HG03432 (cell line): ENCODE data around the gene CADM1.

ENCODE experiments used
- ATAC-seq: cut with Tn5 transposase; IDR thresholded peaks from one replicate; pipeline ENCODE4 v1.9.1; 2021; ENCODE audit warnings: mild to moderate bottlenecking, moderate library complexity; ENCODE audit not compliant: unreplicated experiment

The CADM1 gene

DNA sequence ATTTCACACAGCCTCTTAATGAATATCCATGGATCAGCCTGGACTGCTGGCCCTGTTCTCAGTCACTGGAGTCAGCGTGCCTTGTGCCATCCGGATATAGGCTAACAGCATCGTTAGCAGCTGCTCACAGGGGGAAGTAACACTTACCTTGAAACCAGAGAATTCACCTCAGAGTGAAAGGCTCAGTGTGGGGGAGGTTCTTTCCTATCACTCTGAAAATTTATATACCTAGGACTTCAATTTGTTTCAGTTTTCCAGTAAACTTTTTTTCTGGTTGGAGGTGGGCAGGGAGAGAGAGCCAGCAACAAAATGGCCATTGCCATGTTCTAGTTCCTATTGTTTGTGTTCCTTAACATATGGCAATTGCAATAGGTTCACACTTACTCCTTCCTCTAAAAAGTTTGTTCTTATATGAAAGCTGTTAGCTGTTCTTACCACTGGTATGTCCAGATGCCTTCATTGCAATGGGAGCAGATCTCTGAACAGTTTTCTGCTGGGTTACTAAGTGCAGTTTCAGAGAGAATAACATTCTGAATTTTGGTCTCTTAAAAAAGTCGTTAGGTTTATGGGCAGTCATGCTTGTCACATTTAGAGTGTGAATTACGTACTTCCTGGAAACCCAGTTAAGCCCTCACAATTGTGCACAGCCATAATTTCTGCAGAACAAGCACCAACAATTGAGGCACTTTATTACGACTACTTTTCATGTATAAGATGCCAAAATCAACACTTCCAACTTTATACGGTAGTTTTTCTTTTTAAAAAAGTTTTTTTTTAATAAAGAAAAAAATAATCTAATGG is 247.6 kb downstream of the CADM1 start:
- ATAC-seq, result peak; percentile 79

DNA sequence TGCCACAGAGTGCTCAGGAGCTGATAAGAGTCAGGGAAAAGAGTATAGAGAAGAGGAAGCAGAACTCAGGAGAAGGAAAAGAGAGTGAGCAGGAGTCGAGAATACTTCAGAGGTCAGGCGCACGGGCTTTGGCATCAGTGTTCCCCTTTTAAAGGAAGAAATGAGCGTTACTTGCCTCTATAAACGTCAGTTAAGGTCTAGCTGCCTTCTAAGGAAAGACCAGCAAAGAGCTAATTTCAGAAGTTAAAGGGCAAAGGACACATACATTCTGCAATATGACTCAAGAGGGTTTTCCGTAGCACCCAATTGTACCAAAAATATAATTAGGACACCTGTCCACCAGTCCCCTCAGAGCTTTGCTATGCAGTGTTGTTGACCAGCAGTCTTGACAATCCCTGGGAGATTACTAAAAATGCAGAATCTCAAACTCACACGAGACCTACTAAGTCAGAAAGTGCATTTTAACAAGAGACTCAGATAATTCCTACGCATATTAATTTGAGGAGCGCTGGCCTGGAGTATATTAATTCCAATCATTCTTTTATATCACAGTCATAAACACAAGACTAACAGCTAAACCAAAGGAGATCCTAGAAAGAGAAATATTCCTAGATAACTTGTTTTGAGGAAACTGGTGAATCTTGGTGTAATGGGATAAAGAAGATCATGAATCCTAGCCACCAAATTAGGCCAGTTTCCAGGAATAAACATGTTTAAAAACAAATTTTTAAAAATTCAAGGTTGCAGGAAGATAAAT is 249.0 kb downstream of the CADM1 start:
- ATAC-seq, result no peak

GRCh38 chr11:115251126-115251525 is 253.1 kb downstream of the CADM1 start:
- no peak for ATAC-seq

DNA sequence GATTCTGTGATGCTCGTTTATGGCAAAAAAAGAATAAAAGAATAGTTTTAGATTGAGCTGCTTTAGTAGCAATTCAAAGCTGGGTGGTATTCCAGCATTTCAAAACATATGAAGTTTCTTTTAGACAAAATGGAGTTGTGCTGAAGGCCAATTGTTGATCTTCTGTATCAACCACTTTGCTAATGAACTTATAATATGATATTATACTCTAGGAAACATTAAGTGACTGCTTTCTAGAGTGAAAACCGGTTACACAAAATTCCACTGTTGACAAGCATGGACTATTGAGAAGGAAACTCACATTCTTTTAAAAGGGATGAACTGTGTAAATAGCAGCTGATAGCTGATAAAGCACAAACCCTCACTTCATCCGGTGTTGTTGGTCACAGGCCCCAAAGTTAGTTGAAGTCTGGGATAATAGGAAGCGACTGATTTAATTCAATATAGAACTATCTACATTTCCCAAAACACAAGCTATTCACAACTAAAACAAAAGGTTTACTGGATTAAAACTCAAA is 255.1 kb downstream of the CADM1 start:
- no peak for ATAC-seq

GRCh38 chr11:115247953-115248352 is 256.3 kb downstream of the CADM1 start:
- no peak for ATAC-seq

GRCh38 chr11:115247361-115247760 is 256.9 kb downstream of the CADM1 start:
- no peak for ATAC-seq

- ATAC-seq, result no peak
Observed at GRCh38 chr11:115244758-115245157, 259.5 kb downstream of the CADM1 start.

DNA sequence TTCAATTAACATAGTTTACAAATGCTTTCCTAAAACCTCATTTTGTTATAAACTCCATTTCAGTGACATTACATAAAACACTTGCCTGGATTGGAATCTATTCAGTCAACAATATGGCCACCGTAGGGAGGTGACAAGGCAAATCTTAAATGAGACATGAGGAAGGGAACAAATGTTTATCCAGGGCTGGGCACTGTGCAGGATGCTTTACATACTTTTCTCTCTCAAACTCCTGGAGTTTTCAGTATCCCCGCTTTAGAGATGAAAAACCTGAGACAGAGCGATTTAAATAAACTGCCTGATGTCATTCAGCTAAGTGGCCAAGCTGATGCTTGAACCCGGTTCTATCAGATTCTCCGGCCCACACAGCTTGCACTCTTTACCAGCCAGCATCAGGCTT is 259.9 kb downstream of the CADM1 start:
- no peak for ATAC-seq

DNA sequence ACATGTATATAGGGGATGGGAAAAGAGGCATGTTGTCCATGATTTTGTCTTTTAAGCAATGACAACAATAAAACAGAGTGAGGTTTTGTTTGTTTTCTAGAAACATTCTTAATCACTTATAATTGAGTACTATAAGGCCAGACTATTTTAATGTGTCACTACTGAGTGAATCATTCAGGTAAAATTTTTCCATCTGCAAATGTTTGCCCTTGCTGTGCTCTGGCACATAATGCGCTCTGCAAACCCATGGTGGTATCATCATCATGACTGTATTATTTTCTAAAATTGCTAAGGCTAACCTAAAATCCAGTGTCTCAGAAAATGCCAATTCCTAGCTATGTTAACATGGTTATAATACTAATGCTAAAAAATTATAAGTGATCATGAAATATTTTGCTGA is 261.2 kb downstream of the CADM1 start:
- no peak for ATAC-seq

DNA sequence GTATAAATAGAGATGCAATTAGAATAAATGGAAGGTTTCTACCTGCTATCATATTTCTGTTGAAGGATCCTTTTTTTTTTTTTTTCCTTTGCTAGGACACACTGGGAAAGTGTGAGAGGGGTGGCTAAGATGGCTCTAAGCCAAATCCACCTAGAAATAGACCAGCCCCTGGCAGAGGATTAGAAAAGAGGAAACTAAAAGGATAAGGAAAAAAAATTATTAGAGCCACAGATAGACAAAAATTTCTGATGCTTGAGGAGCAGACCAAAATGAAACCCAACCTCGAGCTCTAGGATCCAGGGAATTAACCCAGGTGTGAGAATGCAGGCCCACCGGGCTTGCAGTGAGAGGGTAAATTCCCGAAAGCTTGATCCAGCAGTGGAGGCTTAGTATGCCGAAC is 262.3 kb downstream of the CADM1 start:
- ATAC-seq, result no peak

GRCh38 chr11:115238791-115239190 is 265.4 kb downstream of the CADM1 start:
- no peak for ATAC-seq

- no peak for ATAC-seq
Observed at GRCh38 chr11:115238086-115238485, 266.1 kb downstream of the CADM1 start.

GRCh38 chr11:115237578-115237977 is 266.6 kb downstream of the CADM1 start:
- ATAC-seq, result no peak

GRCh38 chr11:115234794-115235193 is 269.4 kb downstream of the CADM1 start:
- no peak for ATAC-seq

GRCh38 chr11:115226556-115226955 is 277.7 kb downstream of the CADM1 start:
- ATAC-seq, result no peak

DNA sequence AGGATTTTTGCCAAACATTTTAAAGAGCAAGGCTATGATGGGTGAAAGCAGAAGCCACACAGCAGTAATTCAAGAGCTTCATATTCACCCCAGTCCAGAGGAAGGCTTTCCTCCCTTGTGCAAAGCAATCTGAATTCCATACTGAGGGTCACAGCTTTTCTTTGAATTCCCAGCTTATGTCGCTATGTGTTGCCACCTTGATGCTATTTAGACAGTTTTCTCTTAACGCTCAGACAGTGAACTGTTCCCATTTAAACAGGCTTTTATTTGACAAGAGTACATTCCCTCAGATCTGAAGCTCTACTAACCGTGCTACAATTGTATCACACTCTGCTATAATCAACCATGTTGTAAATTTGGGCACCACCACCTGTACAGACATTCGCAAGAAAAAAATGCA is 279.7 kb downstream of the CADM1 start:
- no peak for ATAC-seq

GRCh38 chr11:115222863-115223530 is 281.2 kb downstream of the CADM1 start:
- ATAC-seq, result peak; percentile 41

DNA sequence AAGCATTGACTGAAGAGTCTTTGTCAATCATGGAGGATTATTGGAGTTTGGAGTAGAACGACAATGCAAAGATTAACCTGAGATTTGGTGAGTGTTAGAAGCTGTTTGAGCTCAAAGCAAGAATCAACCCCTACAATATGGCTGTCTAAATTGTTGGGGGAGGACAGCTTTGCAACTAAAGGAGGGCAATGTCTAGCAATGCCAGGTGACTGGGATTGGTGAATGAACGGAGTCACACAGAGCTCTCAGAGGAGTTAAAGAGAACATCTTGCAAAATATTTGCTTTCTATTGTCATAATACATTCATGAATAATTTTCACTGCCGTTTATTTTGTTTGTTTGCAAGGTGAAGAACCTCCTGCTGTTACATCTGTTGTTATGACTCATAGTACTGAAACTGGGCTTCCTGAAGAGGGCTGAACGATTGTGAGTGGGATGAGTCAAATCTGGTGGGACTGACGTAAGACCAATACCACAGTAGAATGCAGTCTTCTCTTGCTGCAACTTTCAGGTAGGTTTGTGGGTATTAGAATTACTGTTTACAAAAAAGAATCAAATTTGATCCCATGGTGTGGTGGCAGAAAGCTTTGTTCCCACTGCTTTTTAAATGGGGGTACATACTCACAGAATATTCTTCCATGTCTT is 281.9 kb downstream of the CADM1 start:
- peak; percentile 97 for ATAC-seq

GRCh38 chr11:115221461-115222069 is 282.6 kb downstream of the CADM1 start:
- no peak for ATAC-seq

DNA sequence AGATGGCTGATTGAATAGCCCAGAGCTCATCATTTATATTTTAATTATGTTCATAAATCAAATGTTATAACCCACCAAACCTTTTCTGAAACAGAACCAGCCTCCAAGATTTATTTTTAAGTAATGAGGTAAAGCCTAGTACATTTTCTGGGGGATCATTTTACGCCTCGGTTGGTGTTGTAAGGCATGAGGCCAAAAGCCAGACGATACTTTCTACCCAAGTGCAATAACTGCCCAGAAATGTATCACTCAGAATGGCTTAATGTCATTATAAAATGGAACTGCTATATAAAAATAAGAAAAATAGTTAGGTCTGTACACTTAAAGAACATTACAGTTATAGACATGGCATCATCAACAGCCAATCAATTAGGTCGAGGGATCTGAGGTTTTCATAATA is 283.3 kb downstream of the CADM1 start:
- ATAC-seq, result no peak

- ATAC-seq, result no peak
Observed at GRCh38 chr11:115220423-115220822, 283.8 kb downstream of the CADM1 start.
